ENCODE measurements around the gene RACGAP1.

Gene RACGAP1

GRCh38 chr12:49968471-49968870 lies 56.8 kb downstream of the RACGAP1 start:
- no peak for DNase-seq (ENCODE audit: low read depth in 2 of 2)

GRCh38 chr12:49967777-49968250 lies 57.5 kb downstream of the RACGAP1 start:
- DNase-seq (ENCODE audit: low read depth in 2 of 2): no peak

GRCh38 chr12:49967042-49967776 lies 58.1 kb downstream of the RACGAP1 start:
- DNase-seq (ENCODE audit: low read depth in 2 of 2): peak; percentile 55

- DNase-seq (ENCODE audit: low read depth in 2 of 2): no peak
These were observed 58.7 kb downstream of the RACGAP1 start for GRCh38 chr12:49966511-49967041.

GRCh38 chr12:49965836-49966235 lies 59.5 kb downstream of the RACGAP1 start:
- DNase-seq (ENCODE audit: low read depth in 2 of 2): no peak

GRCh38 chr12:49964849-49965624 lies 60.3 kb downstream of the RACGAP1 start:
- no peak for DNase-seq (ENCODE audit: low read depth in 2 of 2)

- no peak for DNase-seq (ENCODE audit: low read depth in 2 of 2)
These were observed 61.1 kb downstream of the RACGAP1 start for GRCh38 chr12:49963976-49964815.

GRCh38 chr12:49962861-49963765 lies 62.2 kb downstream of the RACGAP1 start:
- no peak for DNase-seq (ENCODE audit: low read depth in 2 of 2)

GRCh38 chr12:49961993-49962764 lies 63.1 kb downstream of the RACGAP1 start:
- DNase-seq (ENCODE audit: low read depth in 2 of 2): no peak

GRCh38 chr12:49961111-49961922 lies 64.0 kb downstream of the RACGAP1 start, which contains the start of gene AQP5:
Gene AQP5, plus strand, starts transcription at chr12:49961872. Its CDS starts 146 bp downstream, at chr12:49962018.
- no peak for DNase-seq (ENCODE audit: low read depth in 2 of 2)

- no peak for DNase-seq (ENCODE audit: low read depth in 2 of 2)
These were observed 64.7 kb downstream of the RACGAP1 start for GRCh38 chr12:49960474-49961110.

GRCh38 chr12:49959685-49960473 lies 65.4 kb downstream of the RACGAP1 start:
- DNase-seq (ENCODE audit: low read depth in 2 of 2): no peak

GRCh38 chr12:49957570-49957967 lies 67.7 kb downstream of the RACGAP1 start:
- DNase-seq (ENCODE audit: low read depth in 2 of 2): no peak

- DNase-seq (ENCODE audit: low read depth in 2 of 2): no peak
These were observed 68.4 kb downstream of the RACGAP1 start for GRCh38 chr12:49956663-49957569.

- DNase-seq (ENCODE audit: low read depth in 2 of 2): no peak
These were observed 69.2 kb downstream of the RACGAP1 start for GRCh38 chr12:49955899-49956662.

Data from fibroblast of skin of left quadriceps (primary cell).